Activated naive CD4-positive, alpha-beta T cell treated with anti-CD3 and anti-CD28 coated beads, Interleukin-2, amount 50 U/mL, for 24 hours (primary cell): ENCODE results near the gene EMCN.

Experiments used
- H3K27ac Mint-ChIP-seq: one replicate; pipeline ENCODE4 v1.8.0; 2021; ENCODE audit warnings: mild to moderate bottlenecking, mixed read lengths
- H3K27me3 Mint-ChIP-seq: one replicate; pipeline ENCODE4 v1.8.0; 2021; ENCODE audit warnings: mixed read lengths
- H3K36me3 Mint-ChIP-seq: one replicate; pipeline ENCODE4 v1.8.0; 2021; ENCODE audit warnings: mixed read lengths
- H3K4me1 Mint-ChIP-seq: one replicate; pipeline ENCODE4 v1.8.0; 2021; ENCODE audit warnings: mixed read lengths
- H3K4me3 Mint-ChIP-seq: one replicate; pipeline ENCODE4 v1.8.0; 2021; ENCODE audit warnings: mild to moderate bottlenecking, mixed read lengths
- H3K9me3 Mint-ChIP-seq: one replicate; pipeline ENCODE4 v1.8.0; 2021; ENCODE audit warnings: mixed read lengths

EMCN gene

DNA sequence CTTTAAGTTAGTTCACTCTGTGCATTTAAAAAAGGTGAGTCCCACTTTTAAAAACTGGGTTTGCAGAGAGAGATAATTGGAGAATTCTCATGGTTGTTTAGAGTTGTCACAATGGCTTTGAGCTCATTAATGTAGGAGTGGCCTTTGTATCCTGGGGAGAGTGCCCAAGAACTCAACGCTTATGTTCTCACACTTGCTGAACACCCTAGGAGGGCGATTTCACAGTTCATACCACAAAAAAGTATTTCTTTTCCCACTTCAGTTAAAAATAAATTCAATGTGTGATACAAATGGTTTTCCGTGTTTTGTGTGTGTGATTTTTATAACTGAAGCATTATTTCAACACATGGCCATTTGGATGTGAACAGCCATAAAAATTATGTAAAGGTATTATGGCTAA is 8.4 kb downstream of the EMCN start:
- Mint-ChIP-seq H3K27me3 (peaks cover 3% of the 10 kb centered on the region), H3K36me3 (no peaks in the 10 kb centered on the region), H3K27ac (no peak overlapping the region), H3K4me3 (no peak overlapping the region), H3K4me1 (no peaks in the 10 kb centered on the region), H3K9me3 (no peaks in the 10 kb centered on the region)

DNA sequence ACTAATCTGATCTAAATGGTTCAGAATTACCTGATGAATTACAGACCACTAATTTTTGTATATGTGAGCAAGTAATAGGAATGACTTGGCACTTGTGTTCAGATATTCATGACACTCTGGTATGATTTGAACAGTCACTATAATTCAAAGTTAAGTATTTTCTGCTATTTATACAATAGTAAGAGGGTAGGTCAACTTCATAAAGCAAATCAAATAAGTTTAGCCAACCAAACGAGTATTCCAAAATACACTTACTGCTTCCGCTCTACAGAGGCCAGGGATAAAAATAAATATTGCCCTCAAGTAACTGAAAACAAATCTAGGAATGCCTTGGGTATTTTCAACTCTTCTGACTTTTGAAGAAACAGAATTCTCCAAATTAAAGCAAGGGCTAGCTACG is 9.1 kb downstream of the EMCN start:
- H3K36me3 Mint-ChIP-seq, result no peaks in the 10 kb centered on the region
- peaks cover 3% of the 10 kb centered on the region for H3K27me3 Mint-ChIP-seq
- no peak overlapping the region for H3K4me3 Mint-ChIP-seq
- H3K4me1 Mint-ChIP-seq, result no peaks in the 10 kb centered on the region
- no peaks in the 10 kb centered on the region for H3K9me3 Mint-ChIP-seq
- H3K27ac Mint-ChIP-seq, result no peak overlapping the region

DNA sequence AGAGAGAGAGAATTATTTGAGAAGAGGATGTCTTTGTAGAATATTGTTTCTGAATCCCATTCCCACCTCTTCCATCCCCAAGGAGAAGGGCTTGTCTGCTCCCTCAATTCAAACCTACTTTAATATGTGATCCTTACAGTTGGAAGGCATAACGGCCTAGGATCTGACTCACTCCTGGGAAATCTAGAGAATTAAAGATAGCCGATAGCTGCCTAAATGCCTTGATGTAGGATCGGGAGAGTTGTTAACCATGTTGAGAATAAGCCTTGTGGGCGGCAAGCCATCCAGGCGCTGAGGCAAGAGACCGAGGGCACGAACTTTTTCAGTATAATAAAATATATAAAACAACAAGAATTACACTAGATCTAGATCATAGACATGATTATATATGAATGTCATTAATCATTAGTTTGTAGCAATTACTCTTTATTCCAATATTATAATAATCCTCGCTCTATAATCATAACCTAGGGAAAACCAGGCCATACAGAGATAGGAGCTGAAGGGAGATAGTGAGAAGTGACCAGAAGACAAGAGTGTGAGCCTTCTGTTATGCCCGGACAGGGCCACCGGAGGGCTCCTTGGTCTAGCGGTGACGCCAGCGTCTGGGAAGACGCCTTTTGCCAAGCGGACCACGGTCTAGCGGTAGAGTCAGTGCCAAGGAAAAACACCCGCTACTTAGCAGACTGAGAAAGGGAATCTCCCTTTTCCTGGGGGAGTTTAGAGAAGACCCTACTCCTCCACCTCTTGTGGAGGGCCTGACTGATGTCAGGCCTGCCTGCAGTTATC is 13.5 kb downstream of the EMCN start:
- no peaks in the 10 kb centered on the region for H3K9me3 Mint-ChIP-seq
- H3K4me3 Mint-ChIP-seq, result no peak overlapping the region
- H3K27ac Mint-ChIP-seq, result no peak overlapping the region
- H3K36me3 Mint-ChIP-seq, result no peaks in the 10 kb centered on the region
- H3K27me3 Mint-ChIP-seq, result peaks cover 4% of the 10 kb centered on the region
- no peaks in the 10 kb centered on the region for H3K4me1 Mint-ChIP-seq

- no peaks in the 10 kb centered on the region for H3K36me3 Mint-ChIP-seq
- H3K9me3 Mint-ChIP-seq, result no peaks in the 10 kb centered on the region
- peaks cover 1% of the 10 kb centered on the region for H3K27me3 Mint-ChIP-seq
- H3K27ac Mint-ChIP-seq, result no peak overlapping the region
- H3K4me3 Mint-ChIP-seq, result no peak overlapping the region
- no peaks in the 10 kb centered on the region for H3K4me1 Mint-ChIP-seq
These were observed 20.0 kb downstream of the EMCN start for GRCh38 chr4:100497791-100498190.

GRCh38 chr4:100495074-100495473 is 22.7 kb downstream of the EMCN start:
- no peak overlapping the region for H3K27ac Mint-ChIP-seq

DNA sequence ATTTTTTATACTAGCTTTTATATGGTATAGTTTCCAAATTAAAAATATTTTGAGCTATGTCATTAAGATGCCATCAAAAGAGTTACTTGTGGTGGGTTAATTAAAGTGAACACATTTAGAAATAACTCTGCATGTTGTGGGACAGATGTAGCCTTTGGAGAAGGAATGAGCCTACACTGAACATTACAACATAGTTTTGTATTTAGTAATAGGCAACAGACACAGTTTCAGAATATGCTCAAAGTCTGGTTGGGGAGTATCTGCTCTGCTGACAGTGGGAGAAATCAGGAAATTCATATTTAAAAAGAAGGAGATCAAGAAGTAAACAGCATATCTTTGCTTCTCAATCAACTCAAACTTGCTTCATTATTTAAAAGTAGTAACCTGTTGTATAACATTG is 23.7 kb downstream of the EMCN start:
- Mint-ChIP-seq H3K36me3 (no peaks in the 10 kb centered on the region), H3K4me3 (no peak overlapping the region), H3K27me3 (no peaks in the 10 kb centered on the region), H3K4me1 (no peaks in the 10 kb centered on the region), H3K27ac (no peak overlapping the region), H3K9me3 (peaks cover 18% of the 10 kb centered on the region)

More at GRCh38 chr4:100495074-100495473, 22.7 kb downstream of the EMCN start:
- peaks cover 1% of the 10 kb centered on the region for H3K27me3 Mint-ChIP-seq
- peaks cover 18% of the 10 kb centered on the region for H3K9me3 Mint-ChIP-seq
- H3K4me3 Mint-ChIP-seq, result no peak overlapping the region
- no peaks in the 10 kb centered on the region for H3K36me3 Mint-ChIP-seq
- H3K4me1 Mint-ChIP-seq, result no peaks in the 10 kb centered on the region

- Mint-ChIP-seq H3K4me3 (no peak overlapping the region), H3K27ac (no peak overlapping the region), H3K4me1 (no peaks in the 10 kb centered on the region), H3K27me3 (no peaks in the 10 kb centered on the region), H3K9me3 (peaks cover 18% of the 10 kb centered on the region), H3K36me3 (no peaks in the 10 kb centered on the region)
These were observed 24.1 kb downstream of the EMCN start for GRCh38 chr4:100493756-100494155.

DNA sequence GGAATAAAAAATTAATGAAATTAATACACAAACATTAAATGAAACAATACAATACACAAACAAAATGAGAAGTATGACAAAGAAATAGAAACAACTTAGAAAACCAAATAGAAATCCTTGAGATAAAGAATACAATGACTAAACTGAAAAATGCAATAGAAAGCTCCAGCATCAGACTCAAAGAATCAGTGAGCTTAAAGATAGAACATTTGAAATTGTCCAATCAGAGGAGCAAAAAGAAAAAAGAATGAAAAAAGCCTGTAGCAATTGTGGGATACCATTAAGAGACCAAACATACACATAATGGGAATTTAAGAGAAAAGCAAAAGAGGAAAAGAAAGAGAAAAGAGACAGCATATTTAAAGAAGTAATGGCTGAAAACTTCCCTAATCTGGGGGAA is 25.7 kb downstream of the EMCN start:
- Mint-ChIP-seq H3K27me3 (no peaks in the 10 kb centered on the region), H3K36me3 (no peaks in the 10 kb centered on the region), H3K4me1 (no peaks in the 10 kb centered on the region), H3K4me3 (no peak overlapping the region), H3K9me3 (peaks cover 18% of the 10 kb centered on the region), H3K27ac (no peak overlapping the region)

DNA sequence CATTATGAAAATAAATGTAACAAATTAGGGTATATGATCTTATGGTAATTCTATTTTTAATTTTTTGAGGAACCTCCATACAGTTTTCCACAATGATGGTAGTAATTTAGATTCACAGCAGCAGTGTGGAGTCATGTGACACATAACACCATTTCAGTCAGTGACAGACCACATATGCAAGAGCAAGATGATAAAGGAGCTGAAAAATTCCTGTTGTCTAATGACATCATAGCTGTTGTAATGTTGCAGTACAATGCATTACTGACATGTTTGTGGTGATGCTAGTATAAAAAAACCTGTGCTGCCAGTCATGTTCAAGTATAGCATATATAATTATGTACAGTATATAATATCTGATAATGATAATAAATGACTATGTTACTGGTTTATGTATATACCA is 28.5 kb downstream of the EMCN start:
- no peak overlapping the region for H3K4me3 Mint-ChIP-seq

GRCh38 chr4:100486496-100486895 is 31.3 kb downstream of the EMCN start:
- Mint-ChIP-seq H3K27ac (no peak overlapping the region), H3K4me1 (no peaks in the 10 kb centered on the region), H3K27me3 (peaks cover 2% of the 10 kb centered on the region), H3K9me3 (peaks cover 7% of the 10 kb centered on the region), H3K36me3 (no peaks in the 10 kb centered on the region), H3K4me3 (no peak overlapping the region)

More for the DNA sequence above, 28.5 kb downstream of the EMCN start:
- Mint-ChIP-seq H3K36me3 (no peaks in the 10 kb centered on the region), H3K9me3 (peaks cover 18% of the 10 kb centered on the region), H3K27me3 (peaks cover 2% of the 10 kb centered on the region), H3K27ac (no peak overlapping the region), H3K4me1 (no peaks in the 10 kb centered on the region)

- no peaks in the 10 kb centered on the region for H3K4me1 Mint-ChIP-seq
- H3K27me3 Mint-ChIP-seq, result peaks cover 2% of the 10 kb centered on the region
- H3K9me3 Mint-ChIP-seq, result no peaks in the 10 kb centered on the region
- H3K27ac Mint-ChIP-seq, result no peak overlapping the region
- H3K36me3 Mint-ChIP-seq, result no peaks in the 10 kb centered on the region
- no peak overlapping the region for H3K4me3 Mint-ChIP-seq
These were observed 34.0 kb downstream of the EMCN start for GRCh38 chr4:100483796-100484195.

GRCh38 chr4:100479971-100480370 is 37.9 kb downstream of the EMCN start:
- no peak overlapping the region for H3K4me3 Mint-ChIP-seq
- no peaks in the 10 kb centered on the region for H3K4me1 Mint-ChIP-seq
- no peaks in the 10 kb centered on the region for H3K36me3 Mint-ChIP-seq
- H3K9me3 Mint-ChIP-seq, result no peaks in the 10 kb centered on the region
- H3K27me3 Mint-ChIP-seq, result no peaks in the 10 kb centered on the region
- H3K27ac Mint-ChIP-seq, result no peak overlapping the region

DNA sequence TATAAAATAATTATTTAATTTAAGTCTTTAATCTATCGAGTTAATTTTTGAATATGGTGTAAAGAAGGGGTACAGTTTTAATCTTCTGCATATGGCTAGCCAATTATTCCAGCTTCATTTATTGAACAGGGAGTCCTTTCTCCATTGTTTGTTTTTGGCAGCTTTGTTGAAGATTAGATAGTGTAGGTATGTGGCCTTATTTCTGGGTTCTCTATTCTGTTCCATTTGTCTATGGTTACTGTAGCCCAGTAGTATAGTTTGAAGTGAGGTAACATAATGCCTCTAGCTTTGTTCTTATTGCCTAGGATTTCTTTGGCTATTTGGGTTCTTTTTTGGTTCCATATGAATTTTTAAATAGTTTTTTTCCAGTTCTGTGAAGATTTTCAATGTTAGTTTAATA is 48.3 kb downstream of the EMCN start:
- Mint-ChIP-seq H3K4me3 (no peak overlapping the region), H3K9me3 (peaks cover 10% of the 10 kb centered on the region), H3K27me3 (no peaks in the 10 kb centered on the region), H3K4me1 (no peaks in the 10 kb centered on the region), H3K27ac (no peak overlapping the region), H3K36me3 (no peaks in the 10 kb centered on the region)

DNA sequence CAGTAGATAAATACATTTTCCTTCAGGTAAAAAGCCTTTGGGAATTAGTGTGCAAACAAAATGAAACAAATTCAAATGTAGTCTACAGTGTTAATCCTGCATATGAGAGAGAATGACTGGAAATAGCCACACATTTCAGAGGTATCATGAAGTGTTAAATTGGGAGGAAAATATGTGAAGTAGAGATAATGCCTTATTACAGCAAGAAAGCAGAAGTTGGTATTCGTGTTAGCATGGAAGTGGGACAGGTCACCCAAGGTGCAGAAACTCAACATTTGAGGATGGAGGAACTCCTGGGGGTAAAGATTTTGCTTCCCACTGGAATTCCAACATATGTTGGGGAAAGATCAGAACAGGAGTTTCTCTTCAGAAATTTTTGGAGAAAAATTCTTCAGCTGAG is 51.3 kb downstream of the EMCN start:
- Mint-ChIP-seq H3K4me1 (no peaks in the 10 kb centered on the region), H3K9me3 (peaks cover 10% of the 10 kb centered on the region), H3K36me3 (no peaks in the 10 kb centered on the region), H3K27me3 (no peaks in the 10 kb centered on the region), H3K4me3 (no peak overlapping the region), H3K27ac (no peak overlapping the region)

- no peaks in the 10 kb centered on the region for H3K9me3 Mint-ChIP-seq
- H3K27me3 Mint-ChIP-seq, result peaks cover under 1% of the 10 kb centered on the region
- no peak overlapping the region for H3K27ac Mint-ChIP-seq
- H3K4me1 Mint-ChIP-seq, result peaks cover 19% of the 10 kb centered on the region
- H3K4me3 Mint-ChIP-seq, result no peak overlapping the region
- no peaks in the 10 kb centered on the region for H3K36me3 Mint-ChIP-seq
These were observed 55.8 kb downstream of the EMCN start for GRCh38 chr4:100461807-100462605.

DNA sequence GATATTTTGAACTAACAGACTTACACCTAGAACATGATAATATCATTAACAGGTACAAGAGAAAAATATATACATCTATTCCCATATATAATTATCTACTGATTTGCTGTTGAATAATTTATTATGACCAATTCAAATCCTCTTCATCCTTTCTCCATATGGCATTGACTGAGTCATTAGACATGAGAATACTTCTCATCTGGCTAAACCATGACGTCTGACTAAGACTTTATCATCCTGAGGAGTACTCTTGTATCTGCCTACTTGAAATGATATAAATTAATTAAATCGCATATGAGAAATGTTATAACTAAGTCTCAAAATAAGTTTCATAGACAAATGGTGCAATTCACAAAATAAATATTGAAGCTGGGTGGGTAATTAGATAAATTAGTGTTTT is 67.4 kb downstream of the EMCN start:
- Mint-ChIP-seq H3K4me1 (no peaks in the 10 kb centered on the region), H3K27ac (no peak overlapping the region), H3K4me3 (no peak overlapping the region), H3K9me3 (no peaks in the 10 kb centered on the region), H3K27me3 (peaks cover 3% of the 10 kb centered on the region), H3K36me3 (no peaks in the 10 kb centered on the region)
